HG02763 (cell line): ENCODE data around the gene IL17RA.
"Not testable (repeated sequence)": the region's sequence is repeated elsewhere in the genome, so short reads cannot be mapped to it uniquely, and the experiment has no call there.

ENCODE experiments used
- ATAC-seq: cut with Tn5 transposase; IDR thresholded peaks from one replicate; pipeline ENCODE4 v1.9.1; 2021; ENCODE audit warnings: mild to moderate bottlenecking, moderate library complexity; ENCODE audit not compliant: unreplicated experiment

IL17RA gene

DNA sequence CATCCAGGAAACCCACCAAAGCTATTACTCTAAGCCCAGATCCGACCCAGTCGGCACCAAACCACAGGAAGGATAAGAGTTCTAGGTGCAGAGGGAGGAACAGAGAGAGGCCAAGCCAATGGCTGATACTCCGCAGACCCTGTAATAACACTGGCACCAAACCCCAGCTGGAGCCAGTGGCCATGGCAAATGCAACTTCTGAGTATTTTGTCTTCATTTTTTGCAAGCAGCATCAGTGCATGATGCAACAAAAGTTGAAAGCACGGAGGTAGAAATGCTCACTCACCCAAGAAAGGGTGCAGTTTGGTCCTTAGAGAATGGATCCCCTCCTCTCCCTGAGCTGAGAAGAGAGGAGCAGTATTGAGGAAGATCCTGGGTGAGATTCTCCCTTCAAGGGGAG, 33.5 kb downstream of the IL17RA start:
- no peak for ATAC-seq

DNA sequence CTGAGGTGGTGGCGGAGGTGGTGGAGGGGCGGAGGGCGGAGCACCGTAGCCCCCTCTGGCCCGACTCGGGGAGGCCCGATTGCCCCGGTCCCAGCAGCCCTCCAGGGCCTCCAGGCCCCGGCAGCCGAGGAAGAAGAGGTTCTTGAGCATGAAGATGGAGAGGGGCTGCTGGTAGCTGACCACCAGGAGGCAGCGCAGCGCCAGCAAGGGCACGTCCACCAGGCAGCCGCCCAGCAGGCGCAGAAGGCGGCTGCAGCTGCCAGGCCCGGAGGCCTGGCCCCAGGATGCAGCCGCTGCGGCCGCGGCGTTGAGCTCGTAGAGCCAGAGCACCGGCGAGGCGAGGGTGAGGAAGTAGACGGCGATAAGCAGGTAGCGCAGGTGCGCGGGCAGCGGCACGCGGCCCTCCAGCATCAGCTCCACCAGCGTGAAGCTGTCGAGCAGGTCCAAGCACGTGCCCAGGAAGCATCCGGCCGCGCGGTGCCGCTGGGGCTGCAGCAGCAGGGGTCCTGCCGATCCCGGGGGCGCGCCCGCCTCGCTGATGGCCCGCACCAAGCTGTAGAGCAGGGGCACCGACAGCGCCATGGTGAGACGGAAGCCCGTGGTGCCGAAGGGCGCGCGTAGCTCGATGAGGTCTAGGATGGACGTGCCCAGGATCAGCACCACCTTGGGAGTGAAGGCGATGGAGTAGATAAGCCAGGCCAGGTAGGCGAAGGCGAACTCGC, 34.8 kb downstream of the IL17RA start:
- ATAC-seq = no peak

- no peak for ATAC-seq
Measured at GRCh38 chr22:17120281-17120680, 35.5 kb downstream of the IL17RA start.

DNA sequence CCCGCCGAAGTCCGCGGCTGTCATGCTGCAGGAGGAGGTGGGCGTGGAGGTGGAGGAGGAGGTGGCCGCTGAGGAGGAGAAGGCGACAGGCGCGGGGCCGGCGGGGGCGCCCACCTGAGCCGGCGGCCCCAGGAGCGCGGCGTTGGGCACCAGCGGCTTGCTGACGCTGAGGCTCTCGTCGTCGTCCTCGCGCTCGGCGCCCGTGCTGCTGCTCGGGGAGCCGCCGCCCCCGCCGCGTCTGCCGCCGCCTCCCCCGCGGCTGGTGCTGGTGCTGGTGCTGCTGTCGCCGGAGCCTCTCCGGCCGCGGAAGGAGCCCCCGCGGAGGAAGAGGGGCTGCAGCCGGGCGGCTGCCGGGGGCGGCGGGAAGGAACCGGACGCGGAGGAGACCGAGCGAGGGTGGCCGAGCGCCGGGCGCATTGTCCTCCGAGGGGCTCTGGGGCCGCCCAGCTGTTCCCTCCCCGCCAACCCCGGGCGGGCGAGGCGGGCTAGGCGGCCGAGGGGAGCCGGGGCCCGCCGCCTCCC, 36.0 kb downstream of the IL17RA start:
- no peak for ATAC-seq

GRCh38 chr22:17121233-17122195, 36.7 kb downstream of the IL17RA start, which contains the start of gene TMEM121B:
TMEM121B (minus strand) TSS chr22:17121360; CDS start chr22:17121127, 233 bp downstream.
- ATAC-seq = no peak

DNA sequence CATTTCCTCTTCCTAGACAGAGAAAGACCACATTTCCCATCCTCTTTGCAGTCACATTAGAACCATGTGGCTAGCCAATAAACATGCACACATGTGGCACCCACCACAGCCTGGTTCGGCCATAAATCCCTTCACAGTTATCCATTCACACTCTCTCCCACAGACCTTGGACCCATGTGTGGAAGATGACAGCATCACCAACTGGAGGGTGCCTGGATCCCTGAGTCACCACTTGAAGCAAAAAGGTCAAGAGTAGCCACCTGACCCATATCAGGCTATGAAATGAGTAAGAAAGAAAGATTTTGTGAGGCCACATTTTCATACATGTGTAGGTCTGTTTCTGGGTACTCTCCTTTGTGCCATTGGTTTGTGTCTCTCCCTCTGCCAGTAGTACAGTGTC, 45.4 kb downstream of the IL17RA start:
- no peak for ATAC-seq

GRCh38 chr22:17131686-17132085, 46.9 kb downstream of the IL17RA start:
- ATAC-seq = no peak

DNA sequence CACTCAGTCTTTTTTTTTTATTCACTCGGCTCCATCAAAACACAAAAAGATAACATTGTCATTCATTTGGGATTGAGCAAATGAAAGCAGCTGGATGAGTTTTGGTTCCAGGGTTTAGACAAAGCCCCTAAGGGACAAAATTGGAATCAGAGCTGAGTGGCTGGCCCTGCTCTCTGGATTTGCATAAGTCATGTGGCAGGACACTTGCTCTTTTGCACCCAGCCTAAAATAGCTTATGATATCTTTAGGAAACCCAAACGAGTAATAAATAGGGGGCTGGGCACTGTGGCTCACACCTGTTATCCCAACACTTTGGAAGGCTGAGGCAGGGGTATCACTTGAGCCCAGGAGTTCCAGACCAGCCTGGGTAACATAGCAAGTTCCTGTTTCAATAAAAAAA, 47.3 kb downstream of the IL17RA start:
- ATAC-seq = no peak

- ATAC-seq = no peak
Measured at GRCh38 chr22:17133137-17133536, 48.3 kb downstream of the IL17RA start.

GRCh38 chr22:17135153-17135760, 50.5 kb downstream of the IL17RA start:
- ATAC-seq = no peak

DNA sequence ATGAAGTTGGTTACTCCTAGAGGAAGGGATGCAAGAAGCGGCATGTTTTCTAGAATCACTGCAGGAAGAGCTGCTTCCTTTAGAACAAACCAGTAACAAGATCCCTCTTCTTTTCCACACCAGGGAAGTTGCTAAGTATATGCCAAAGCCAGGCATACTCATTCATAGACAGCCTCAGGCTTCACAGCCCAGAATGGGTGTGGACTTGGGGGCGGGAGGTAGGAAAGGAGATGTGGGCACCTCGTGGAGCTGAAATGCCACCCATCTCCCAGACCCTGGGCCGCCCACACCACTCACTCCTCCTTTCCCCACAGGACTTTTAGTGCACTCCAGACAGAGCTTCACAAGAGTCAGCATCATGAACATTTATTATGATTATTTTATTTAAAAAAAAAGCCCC, 52.4 kb downstream of the IL17RA start:
- ATAC-seq = no peak

- ATAC-seq = no peak
Measured at GRCh38 chr22:17137861-17138425, 53.1 kb downstream of the IL17RA start.

- ATAC-seq = no peak
Measured at GRCh38 chr22:17138513-17138912, 53.7 kb downstream of the IL17RA start.

DNA sequence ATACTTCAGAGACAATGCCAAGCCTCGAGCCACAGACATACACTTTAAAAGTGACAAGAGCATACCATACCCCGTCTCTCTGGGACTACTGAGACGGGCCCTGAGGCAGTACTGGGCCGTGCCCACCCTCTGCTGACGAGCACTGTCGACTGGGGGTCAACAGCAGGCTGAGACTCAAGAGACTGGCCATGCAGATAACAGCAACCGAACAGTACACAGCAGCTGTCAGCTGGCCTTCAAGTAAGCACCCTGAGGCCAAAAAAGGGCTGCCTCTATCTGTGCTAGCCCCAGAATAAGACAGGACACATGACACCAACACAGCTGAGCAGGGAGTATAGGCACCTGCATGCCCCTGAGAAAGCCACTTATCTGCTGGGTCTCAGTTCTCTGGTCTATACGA, 55.2 kb downstream of the IL17RA start:
- no peak for ATAC-seq

GRCh38 chr22:17140826-17141766, 56.3 kb downstream of the IL17RA start:
- no peak for ATAC-seq

DNA sequence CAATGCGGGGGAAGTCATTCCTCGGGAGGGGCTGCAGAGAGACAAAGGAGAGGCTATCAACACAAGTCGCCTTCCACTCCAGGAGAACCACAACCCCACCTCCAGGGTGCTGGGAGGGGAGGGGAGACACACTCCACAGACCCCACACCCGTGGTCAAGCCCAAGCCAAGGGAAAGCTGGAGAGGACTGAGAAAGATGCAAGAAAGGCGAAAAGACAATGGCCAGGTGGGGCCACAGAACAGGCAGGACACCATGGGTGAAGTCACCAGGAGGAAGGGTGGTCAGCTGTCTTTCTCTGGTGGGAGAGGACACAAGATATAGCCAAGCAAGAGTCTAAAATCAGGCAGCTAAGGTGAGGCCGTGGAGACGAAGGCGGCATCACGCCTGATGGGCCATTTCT, 58.3 kb downstream of the IL17RA start:
- ATAC-seq = no peak

GRCh38 chr22:17143826-17144225, 59.0 kb downstream of the IL17RA start:
- no peak for ATAC-seq

GRCh38 chr22:17145021-17145680, 60.4 kb downstream of the IL17RA start:
- no peak for ATAC-seq

GRCh38 chr22:17147458-17147857, 62.7 kb downstream of the IL17RA start:
- ATAC-seq = not testable (repeated sequence)
